ENCODE results near the gene EMC6. TPM values are rescaled to one million over a fixed set of nuclear protein-coding genes. Genes with fewer than 3 reads are reported as not detected.

The EMC6 gene
- total RNA-seq (2021; ENCODE audit: unreplicated experiment) = 62.4 TPM
- polyA plus RNA-seq (2012) = 33.2 and 47.7 TPM in 2 replicates
- percentile 90 among the genes with signal in this experiment for Bru-seq, nascent RNA
- percentile 95 among the genes with signal in this experiment for BruChase-seq, experiment 1, labeled RNA remaining after a 6-hour chase
- percentile 99 among the genes with signal in this experiment for BruChase-seq, experiment 2, labeled RNA remaining after a 2-hour chase
- long read RNA-seq, transcript EMC6-201 (2 exons, 653 nt) = major isoform, 28 of 72 reads
- long read RNA-seq, transcript EMC6-202 (2 exons, 762 nt) = minor isoform, 17 of 72 reads
- long read RNA-seq, partial matches to known transcripts = 0 of 72 reads
- long read RNA-seq, other reads (novel, unspliced or antisense) = 27 of 72 reads

GRCh38 chr17:3668279-3669084 is at the start of gene EMC6, which contains the start of gene TAX1BP3:
TSS of gene EMC6 (plus strand) at chr17:3668812. CDS start at chr17:3669147, 335 bp downstream.
TSS of gene TAX1BP3 (minus strand) at chr17:3668578. CDS start at chr17:3668526, 52 bp downstream.
- no peaks in the 10 kb centered on the region for H3K9me2 ChIP-seq (ENCODE audit: insufficient read depth)
- ATAC-seq = peak; percentile 91
- RAD21 ChIA-PET (ENCODE audit: low non-redundant PET in 1 of 2, low total read pairs in 2 of 2, uncharacterized antibody in 2 of 2, unreplicated experiment in 2 of 2) = no interaction called here
- CTCF ChIA-PET = interaction anchor here (2.8 kb wide), 1 partner anchor 15 kb away, joined by 11 read pairs; no protein-coding TSS in a partner anchor
- H3K79me2 ChIP-seq (ENCODE audit: insufficient read depth, low read length) = peaks cover 42% of the 10 kb centered on the region
- POLR2A ChIA-PET = interaction anchor here (0.7 to 1.8 kb wide), 4 partner anchors 9 to 92 kb away, joined by 3 to 5 read pairs (median 3); partner anchors contain the start of genes CTNS and SHPK
- H2AFZ ChIP-seq (ENCODE audit: low read depth, low read length, poor library complexity, severe bottlenecking) = no peak within 1 kb of the TSS
- H3K27ac ChIP-seq (ENCODE audit: low read depth, low read length) = peak within 1 kb of the TSS; percentile 97
- no peaks in the 10 kb centered on the region for H3K36me3 ChIP-seq (ENCODE audit: control insufficient read depth in 1 of 2, insufficient read depth in 2 of 2, low read length in 2 of 2)
- H3K4me2 ChIP-seq (ENCODE audit: low read length) = peak within 1 kb of the TSS; percentile 74
- H3K9me3 ChIP-seq (ENCODE audit: control insufficient read depth in 1 of 2, insufficient read depth in 1 of 2, low read depth in 1 of 2, low read length in 2 of 2) = no peaks in the 10 kb centered on the region
- H3K27me3 ChIP-seq (ENCODE audit: insufficient read depth, low read length) = no peaks in the 10 kb centered on the region
- no peaks in the 10 kb centered on the region; the same call in 1 of the 2 replicates for H4K20me1 ChIP-seq (ENCODE audit: insufficient read depth)
- BruUV-seq (replicated peaks) = no TSS peak
- H3K4me1 ChIP-seq (ENCODE audit: control insufficient read depth in 1 of 2, insufficient read depth in 2 of 2, low read length in 2 of 2) = peaks cover 8 to 20% of the 10 kb centered on the region in 2 experiments
- intact Hi-C loops (cut with micrococcal nuclease) = no loop called here
- peak within 1 kb of the TSS; percentile 97 for H3K9ac ChIP-seq (ENCODE audit: low read length)
- peak within 1 kb of the TSS; percentile 74 to 96 for H3K4me3 ChIP-seq (replicated peaks in 1 of 2; ENCODE audit: low read depth in 1 of 2, low read length in 2 of 2)
- peak; percentile 93 for DNase-seq (ENCODE audit: low read depth, low spot score)
- TF ChIP-seq CEBPB (IDR thresholded peaks at IDR 0.05; ENCODE audit: low read depth) (no peak), FOSL1 (IDR thresholded peaks at IDR 0.05; ENCODE audit: low read depth) (no peak), POLR2A (IDR thresholded peaks at IDR 0.05; ENCODE audit: borderline replicate concordance, extremely low read depth, insufficient read depth, insufficient read length) (peak; percentile 96), SRF (IDR thresholded peaks at IDR 0.05; ENCODE audit: low read depth) (no peak), CBX3 (IDR thresholded peaks at IDR 0.05; ENCODE audit: low read depth) (no peak), EGR1 (IDR thresholded peaks at IDR 0.05; ENCODE audit: low read depth) (peak; percentile 38), POLR2AphosphoS5 (IDR thresholded peaks at IDR 0.05; ENCODE audit: low read depth, low read length) (peak; percentile 92), EZH2phosphoT487 (IDR thresholded peaks at IDR 0.05; ENCODE audit: borderline replicate concordance) (no peak), ZFX (IDR thresholded peaks at IDR 0.05) (peak; percentile 64; the same call in 1 of the 2 replicates), SP1 (IDR thresholded peaks at IDR 0.05; ENCODE audit: low read depth) (peak; percentile 58), EZH2 (IDR thresholded peaks at IDR 0.05) (no peak), RAD21 (IDR thresholded peaks at IDR 0.05; ENCODE audit: low read depth) (no peak), YY1 (IDR thresholded peaks at IDR 0.05; ENCODE audit: extremely low read depth, insufficient replicate concordance, low read depth, low read length) (peak; percentile 93)
- TF ChIP-seq, protein P1, sequence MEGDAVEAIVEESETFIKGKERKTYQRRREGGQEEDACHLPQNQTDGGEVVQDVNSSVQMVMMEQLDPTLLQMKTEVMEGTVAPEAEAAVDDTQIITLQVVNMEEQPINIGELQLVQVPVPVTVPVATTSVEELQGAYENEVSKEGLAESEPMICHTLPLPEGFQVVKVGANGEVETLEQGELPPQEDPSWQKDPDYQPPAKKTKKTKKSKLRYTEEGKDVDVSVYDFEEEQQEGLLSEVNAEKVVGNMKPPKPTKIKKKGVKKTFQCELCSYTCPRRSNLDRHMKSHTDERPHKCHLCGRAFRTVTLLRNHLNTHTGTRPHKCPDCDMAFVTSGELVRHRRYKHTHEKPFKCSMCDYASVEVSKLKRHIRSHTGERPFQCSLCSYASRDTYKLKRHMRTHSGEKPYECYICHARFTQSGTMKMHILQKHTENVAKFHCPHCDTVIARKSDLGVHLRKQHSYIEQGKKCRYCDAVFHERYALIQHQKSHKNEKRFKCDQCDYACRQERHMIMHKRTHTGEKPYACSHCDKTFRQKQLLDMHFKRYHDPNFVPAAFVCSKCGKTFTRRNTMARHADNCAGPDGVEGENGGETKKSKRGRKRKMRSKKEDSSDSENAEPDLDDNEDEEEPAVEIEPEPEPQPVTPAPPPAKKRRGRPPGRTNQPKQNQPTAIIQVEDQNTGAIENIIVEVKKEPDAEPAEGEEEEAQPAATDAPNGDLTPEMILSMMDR (IDR thresholded peaks at IDR 0.05 in 2 of 3, conservative IDR thresholded peaks at IDR 0.05 in 1 of 3; ENCODE audit: borderline replicate concordance in 1 of 3, insufficient read depth in 1 of 3, low read depth in 2 of 3, low read length in 2 of 3) = no peak
- TF ChIP-seq, protein P2, sequence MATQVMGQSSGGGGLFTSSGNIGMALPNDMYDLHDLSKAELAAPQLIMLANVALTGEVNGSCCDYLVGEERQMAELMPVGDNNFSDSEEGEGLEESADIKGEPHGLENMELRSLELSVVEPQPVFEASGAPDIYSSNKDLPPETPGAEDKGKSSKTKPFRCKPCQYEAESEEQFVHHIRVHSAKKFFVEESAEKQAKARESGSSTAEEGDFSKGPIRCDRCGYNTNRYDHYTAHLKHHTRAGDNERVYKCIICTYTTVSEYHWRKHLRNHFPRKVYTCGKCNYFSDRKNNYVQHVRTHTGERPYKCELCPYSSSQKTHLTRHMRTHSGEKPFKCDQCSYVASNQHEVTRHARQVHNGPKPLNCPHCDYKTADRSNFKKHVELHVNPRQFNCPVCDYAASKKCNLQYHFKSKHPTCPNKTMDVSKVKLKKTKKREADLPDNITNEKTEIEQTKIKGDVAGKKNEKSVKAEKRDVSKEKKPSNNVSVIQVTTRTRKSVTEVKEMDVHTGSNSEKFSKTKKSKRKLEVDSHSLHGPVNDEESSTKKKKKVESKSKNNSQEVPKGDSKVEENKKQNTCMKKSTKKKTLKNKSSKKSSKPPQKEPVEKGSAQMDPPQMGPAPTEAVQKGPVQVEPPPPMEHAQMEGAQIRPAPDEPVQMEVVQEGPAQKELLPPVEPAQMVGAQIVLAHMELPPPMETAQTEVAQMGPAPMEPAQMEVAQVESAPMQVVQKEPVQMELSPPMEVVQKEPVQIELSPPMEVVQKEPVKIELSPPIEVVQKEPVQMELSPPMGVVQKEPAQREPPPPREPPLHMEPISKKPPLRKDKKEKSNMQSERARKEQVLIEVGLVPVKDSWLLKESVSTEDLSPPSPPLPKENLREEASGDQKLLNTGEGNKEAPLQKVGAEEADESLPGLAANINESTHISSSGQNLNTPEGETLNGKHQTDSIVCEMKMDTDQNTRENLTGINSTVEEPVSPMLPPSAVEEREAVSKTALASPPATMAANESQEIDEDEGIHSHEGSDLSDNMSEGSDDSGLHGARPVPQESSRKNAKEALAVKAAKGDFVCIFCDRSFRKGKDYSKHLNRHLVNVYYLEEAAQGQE (IDR thresholded peaks at IDR 0.05; ENCODE audit: low read depth) = no peak
- TF ChIP-seq, protein P3, sequence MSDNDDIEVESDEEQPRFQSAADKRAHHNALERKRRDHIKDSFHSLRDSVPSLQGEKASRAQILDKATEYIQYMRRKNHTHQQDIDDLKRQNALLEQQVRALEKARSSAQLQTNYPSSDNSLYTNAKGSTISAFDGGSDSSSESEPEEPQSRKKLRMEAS (IDR thresholded peaks at IDR 0.05) = no peak
- TF ChIP-seq, protein P4, sequence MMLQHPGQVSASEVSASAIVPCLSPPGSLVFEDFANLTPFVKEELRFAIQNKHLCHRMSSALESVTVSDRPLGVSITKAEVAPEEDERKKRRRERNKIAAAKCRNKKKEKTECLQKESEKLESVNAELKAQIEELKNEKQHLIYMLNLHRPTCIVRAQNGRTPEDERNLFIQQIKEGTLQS (IDR thresholded peaks at IDR 0.05) = no peak
